Sigmoid colon (tissue), 4 donors: ENCODE measurements around the gene AGXT2.

Experiments used
- POLR2A ChIP-seq, 2 donors: fragments of 450-650 bp; IDR thresholded peaks; one replicate each; pipeline ENCODE4 v1.6.1; 2016; ENCODE audit warnings: antibody characterized with exemption in 2 of 2, mild to moderate bottlenecking in 2 of 2, moderate library complexity in 2 of 2
- POLR2AphosphoS5 ChIP-seq, 4 donors: sonication (generic); formaldehyde crosslinking; IDR thresholded peaks; one replicate each; pipeline ENCODE4 v1.6.1; 2017; ENCODE audit warnings: antibody characterized with exemption in 4 of 4
- TF ChIP-seq, protein P1 (sequence below), 4 experiments: fragments of 450-650 bp in 3 of 4; fragments of 200-600 bp in 1 of 4; IDR thresholded peaks; one replicate each; pipeline ENCODE4 v1.5.1; 2016 to 2019; ENCODE audit warnings: antibody characterized with exemption in 4 of 4, mild to moderate bottlenecking in 3 of 4, moderate library complexity in 2 of 4

DNA sequence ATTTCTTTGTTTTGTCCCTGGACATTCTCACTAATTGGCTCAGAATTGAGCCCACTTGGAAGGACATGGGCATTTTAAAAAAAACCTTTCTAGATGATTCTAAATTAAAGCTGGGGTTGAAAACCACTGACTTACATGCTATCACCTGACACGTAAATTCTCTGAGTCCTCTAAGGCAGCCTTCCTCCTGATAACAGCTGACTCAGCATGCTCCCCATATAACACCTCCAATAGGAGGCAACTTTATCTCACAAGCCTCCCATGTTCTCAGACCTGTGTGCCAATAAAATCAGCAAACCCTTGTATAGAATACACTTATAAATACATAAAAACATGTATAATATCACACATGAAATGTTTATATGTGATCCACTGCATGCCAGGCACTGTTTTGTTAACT is 49.2 kb upstream of the AGXT2 start:
- TF ChIP-seq, protein P1, sequence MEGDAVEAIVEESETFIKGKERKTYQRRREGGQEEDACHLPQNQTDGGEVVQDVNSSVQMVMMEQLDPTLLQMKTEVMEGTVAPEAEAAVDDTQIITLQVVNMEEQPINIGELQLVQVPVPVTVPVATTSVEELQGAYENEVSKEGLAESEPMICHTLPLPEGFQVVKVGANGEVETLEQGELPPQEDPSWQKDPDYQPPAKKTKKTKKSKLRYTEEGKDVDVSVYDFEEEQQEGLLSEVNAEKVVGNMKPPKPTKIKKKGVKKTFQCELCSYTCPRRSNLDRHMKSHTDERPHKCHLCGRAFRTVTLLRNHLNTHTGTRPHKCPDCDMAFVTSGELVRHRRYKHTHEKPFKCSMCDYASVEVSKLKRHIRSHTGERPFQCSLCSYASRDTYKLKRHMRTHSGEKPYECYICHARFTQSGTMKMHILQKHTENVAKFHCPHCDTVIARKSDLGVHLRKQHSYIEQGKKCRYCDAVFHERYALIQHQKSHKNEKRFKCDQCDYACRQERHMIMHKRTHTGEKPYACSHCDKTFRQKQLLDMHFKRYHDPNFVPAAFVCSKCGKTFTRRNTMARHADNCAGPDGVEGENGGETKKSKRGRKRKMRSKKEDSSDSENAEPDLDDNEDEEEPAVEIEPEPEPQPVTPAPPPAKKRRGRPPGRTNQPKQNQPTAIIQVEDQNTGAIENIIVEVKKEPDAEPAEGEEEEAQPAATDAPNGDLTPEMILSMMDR (IDR thresholded peaks at IDR 0.05) = no peak
- TF ChIP-seq POLR2A (IDR thresholded peaks at IDR 0.05) = no peak
- no peak for TF ChIP-seq POLR2AphosphoS5 (IDR thresholded peaks at IDR 0.05)
